Activated CD8-positive, alpha-beta memory T cell treated with anti-CD3 and anti-CD28 coated beads for 4 hours (primary cell): ENCODE measurements around the gene SULT6B1.
A peak's percentile ranks its signal among the peaks of the same experiment; 100 is the strongest.
"Not testable (repeated sequence)": the region's sequence is repeated elsewhere in the genome, so short reads cannot be mapped to it uniquely, and the experiment has no call there.

Experiments
- DNase-seq, 2 donors: peaks; one replicate each; pipeline ENCODE4 v3.0.0-alpha.2; 2020; ENCODE audit warnings: low read depth in 2 of 2

Gene SULT6B1

GRCh38 chr2:37196320-37197195 is 8.1 kb upstream of the SULT6B1 start, which contains the start of gene CEBPZOS:
Gene CEBPZOS, plus strand, starts transcription at chr2:37196496. Its CDS starts 3,209 bp downstream, at chr2:37199705.
- DNase-seq, result peak; percentile 80

DNA sequence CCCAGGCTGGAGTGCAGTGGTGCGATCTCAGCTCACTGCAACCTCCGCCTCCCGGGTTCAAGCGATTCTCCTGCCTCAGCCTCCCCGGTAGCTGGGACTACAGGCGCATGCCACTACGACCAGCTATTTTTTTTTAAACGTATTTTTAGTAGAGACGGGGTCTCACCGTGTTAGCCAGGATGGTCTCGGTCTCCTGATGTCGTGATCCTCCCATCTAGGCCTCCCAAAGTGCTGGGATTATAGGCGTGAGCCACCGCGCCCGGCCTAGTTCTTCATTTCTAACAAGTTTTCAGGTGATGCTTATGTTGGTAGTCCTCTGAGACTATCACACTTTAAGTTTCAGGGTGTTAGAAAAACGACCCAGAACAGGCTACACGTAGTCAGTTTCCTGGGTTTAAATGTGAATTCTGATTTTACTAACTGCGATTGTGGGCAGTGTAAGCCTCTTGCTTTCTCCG is 7.4 kb upstream of the SULT6B1 start:
- DNase-seq, result not testable (repeated sequence)

- no peak for DNase-seq
Observed at GRCh38 chr2:37192551-37192950, 4.1 kb upstream of the SULT6B1 start.

GRCh38 chr2:37191747-37192146 is 3.3 kb upstream of the SULT6B1 start:
- DNase-seq, result no peak

- DNase-seq, result no peak
Observed at GRCh38 chr2:37191253-37191652, 2.8 kb upstream of the SULT6B1 start.

DNA sequence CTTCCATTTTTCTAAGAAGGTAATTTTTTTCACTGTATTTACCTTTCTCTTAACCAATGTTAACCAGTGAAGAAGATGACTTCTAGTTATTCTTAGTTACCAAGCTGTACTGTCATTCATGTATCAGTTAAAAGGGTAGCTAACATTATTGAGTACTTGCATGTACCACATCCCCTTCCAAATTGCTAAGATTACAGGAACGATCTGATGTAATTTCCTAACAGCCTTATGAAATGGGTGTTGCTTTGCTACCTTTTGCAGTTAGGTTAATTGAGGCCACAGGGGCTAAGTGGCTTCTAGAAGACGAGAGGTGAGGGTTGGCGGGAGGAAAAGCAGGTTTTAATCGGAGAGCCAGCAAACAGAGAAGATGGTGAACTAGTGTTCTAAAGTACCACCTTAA is 1.8 kb upstream of the SULT6B1 start:
- DNase-seq, result no peak

GRCh38 chr2:37189452-37190153 is 1.1 kb upstream of the SULT6B1 start:
- DNase-seq, result no peak

DNA sequence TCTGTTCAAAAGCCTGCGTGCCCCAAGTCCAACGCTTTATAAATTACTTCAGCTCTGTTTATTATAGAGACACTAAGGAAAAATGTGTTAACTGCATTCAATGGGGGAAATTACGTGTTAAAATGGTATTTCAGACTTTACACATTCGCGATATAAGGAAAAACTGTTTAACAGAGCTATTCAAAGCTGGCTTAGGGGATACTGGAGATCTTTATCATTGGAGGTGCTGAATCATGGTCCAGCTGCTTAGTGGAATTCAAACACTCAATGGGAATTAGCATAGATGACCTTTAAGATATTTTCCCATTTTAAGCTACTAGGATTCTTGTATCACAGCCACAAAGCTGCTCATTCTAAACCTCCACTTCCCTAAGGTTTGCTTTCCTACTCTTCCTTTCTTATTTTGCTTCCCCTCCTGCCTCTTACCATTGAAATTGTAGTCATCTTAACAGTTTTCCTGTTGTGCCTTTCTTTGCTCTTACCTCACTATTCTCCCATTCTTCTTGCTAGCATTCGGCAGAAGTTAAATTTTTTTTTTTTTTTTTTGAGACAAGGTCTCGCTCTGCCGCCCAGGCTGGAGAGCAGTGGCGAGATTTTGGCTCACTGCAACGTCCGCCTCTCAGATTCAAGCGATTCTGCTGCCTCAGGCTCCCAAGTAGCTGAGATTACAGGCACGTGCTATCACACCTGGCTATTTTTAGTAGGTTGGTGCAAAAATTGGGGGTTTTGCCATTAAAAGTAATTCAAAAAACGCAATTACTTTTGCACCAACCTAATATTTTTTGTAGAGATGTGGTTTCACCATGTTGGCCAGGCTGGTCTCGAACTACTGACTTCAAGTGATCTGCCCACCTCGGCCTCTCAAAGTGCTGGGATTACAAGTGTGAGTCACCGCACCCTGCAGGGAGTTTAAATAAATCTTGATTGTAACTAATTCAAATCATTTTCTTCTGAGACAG is 6.5 kb downstream of the SULT6B1 start:
- DNase-seq, result no peak

DNA sequence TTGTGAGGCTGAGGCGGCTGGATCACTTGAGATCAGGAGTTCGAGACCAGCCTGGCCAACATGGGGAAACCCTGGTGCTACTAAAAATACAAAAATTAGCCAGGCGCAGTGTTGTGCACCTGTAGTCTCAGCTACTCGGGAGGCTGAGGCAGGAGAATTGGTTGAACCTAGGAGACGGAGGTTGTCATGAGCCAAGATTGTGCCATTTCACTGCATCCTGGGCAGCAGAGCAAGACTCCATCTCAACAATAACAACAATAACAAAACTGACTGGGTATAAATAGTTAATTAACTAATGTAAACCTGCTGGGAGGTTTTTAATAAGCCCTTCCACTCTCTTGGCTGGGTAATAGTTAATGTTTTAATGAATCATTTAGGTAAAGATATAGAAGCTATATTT is 7.8 kb downstream of the SULT6B1 start:
- DNase-seq, result no peak

- DNase-seq, result no peak
Observed at GRCh38 chr2:37180006-37180639, 8.3 kb downstream of the SULT6B1 start.

DNA sequence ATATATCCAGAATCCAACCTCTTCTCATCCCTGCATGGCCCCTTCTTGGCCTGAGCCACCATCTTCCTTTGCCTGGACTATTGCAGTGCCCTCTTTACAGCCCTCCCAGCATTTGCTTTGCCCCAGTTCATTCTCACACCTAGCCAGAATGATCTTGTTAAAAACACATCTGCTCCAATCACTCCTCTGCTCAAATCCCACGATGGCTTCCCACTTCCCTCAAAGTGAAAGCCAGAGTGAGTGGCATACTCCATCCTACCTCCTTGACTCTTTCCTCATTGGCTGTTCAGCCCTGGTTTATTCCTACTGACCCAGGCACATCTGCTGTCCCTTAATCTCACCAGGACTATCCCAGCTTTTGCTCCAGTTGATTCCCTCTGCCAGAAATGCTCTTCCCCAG is 14.7 kb downstream of the SULT6B1 start:
- no peak for DNase-seq

DNA sequence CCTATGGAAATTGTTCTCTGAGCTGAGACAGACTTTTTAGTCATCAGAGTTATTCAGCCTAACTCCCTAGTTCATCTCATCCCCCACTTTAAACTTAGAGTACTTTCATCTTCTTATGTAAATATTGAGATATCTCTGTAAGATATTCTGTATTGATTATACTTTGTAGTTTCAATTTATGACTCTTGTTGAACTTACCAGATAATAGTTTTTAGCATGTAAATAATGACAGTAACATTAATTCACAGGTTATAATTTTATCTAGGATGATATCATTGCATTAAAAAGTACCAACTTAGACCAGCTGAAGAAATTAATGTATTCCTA is 16.9 kb downstream of the SULT6B1 start:
- DNase-seq, result no peak

GRCh38 chr2:37168217-37168981 is 20.1 kb downstream of the SULT6B1 start:
- no peak for DNase-seq

DNA sequence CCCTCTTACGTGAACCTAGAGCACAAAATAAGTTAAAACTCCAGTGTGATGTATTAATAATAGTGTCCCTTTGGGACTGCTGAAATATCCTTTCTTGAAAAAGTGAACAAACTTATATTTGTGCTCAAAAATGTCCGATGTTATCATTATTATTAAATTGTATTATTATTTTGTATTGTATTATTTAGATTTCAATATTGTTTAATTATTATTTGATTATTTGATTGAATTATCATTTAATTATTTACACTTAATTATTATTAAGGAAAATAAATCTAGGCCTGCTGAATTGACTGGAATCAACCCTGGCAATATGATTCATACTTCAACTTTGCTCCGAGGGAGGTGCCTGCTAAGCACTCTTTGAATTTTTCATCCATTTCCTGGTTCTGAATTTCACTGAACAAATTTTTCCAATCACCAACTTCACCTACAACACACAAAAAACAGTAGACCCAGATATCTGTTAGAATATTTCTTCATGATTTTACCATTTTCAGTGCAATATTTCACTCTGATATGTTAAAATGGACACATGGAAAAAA is 20.8 kb downstream of the SULT6B1 start:
- no peak for DNase-seq

DNA sequence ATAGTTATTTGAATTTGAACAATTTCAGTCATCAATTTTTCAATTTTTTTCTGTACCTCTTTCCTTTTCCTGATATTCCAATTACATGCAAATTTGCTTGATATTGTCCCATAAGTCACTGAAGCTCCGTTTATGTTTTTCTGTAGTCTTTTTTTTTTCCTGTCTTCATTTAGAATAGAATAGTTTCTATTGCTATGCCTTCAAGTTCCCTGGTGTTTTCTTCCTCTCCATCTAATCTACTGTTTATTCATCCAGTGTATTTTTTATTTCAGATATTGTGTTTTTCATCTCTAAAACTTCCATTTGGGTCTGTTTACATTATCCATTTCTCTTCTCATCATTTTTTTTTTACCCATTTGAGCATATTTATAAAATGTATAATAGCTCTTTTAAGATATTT is 23.7 kb downstream of the SULT6B1 start:
- no peak for DNase-seq

DNA sequence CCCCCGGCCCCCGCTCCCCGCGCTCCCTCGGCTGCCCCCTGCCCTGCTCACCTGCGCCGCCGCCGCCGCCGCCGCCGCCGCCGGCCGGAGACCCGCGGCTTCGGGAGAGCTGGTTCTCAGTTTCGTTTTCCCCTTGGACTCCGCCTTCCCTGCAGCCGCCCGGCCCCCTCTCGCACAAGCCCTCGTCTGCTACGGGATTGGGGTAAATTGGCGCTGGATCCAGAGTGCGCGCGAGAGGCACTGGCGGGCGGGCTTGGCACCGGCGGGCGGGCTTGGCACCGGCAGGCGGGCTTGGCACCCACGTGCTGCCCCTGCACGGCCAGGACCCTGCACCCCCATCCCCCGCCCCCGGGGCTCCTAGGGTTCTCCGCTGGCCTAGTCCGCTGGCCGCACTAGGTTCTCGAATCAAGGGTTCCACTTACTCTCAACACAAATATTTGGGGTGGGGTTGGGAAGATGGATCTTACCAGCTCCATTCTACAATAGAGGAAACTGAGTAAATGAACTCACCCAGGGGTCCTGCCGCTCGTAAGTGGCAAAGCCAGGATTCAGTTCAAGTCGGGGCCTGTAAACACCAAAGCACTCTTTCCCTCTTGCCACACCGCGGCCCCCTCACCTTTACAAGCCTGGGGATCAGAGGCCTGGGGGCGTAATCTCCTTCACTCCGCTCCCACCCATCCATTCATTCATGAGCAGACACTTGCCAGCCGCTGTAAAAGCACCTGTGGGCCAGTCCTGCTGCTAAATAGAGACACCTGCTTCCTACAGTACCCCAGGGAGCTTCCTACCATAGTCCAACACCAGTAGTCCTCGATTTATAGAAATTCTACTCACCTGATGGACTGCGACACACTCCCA is 31.4 kb downstream of the SULT6B1 start, which contains the start of gene EIF2AK2:
TSS of gene EIF2AK2 (minus strand) at position 124 of the 858 bp plus-strand sequence. CDS start 9,174 bp downstream, outside the sequence.
- DNase-seq, result peak; percentile 55 to 63

- peak in 1 of 2 donors; percentile 0 for DNase-seq
Observed at GRCh38 chr2:37156071-37156856, 32.2 kb downstream of the SULT6B1 start.

DNA sequence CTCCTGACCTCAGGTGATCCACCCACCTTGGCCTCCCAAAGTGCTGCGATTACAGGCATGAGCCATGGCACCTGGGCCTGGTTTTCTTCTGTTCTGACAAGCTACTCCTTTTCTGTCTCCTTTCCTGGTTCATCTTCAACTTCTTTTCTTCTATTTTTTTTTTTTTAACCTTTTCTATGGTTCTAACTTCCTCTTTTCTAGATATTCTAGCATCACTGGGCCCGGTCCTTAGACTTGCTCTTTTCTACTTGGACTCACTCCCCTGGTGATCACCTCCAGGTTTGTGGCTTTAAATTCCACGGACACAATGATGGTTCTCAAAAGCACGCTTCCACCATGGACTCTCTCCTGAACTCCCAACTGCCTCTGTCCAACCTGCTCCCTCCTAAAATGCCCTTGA is 33.7 kb downstream of the SULT6B1 start:
- no peak for DNase-seq
